NT2/D1 (cell line): ENCODE data around the gene C1D.

Experiments
- SUZ12 ChIP-seq: IDR thresholded peaks from 2 replicates; pipeline ENCODE4 v1.6.1; 2011; ENCODE audit not compliant: insufficient read length, insufficient read depth; ENCODE audit errors: extremely low read depth
- YY1 ChIP-seq: IDR thresholded peaks from 2 replicates; pipeline ENCODE4 v1.6.1; 2011; ENCODE audit not compliant: insufficient read length, insufficient read depth
- ZNF274 ChIP-seq: IDR thresholded peaks from 2 replicates; pipeline ENCODE4 v1.6.1; 2011; ENCODE audit warnings: mild to moderate bottlenecking, low read depth, low read length

- no peak for TF ChIP-seq SUZ12
- no peak for TF ChIP-seq ZNF274
- TF ChIP-seq YY1: no peak
Observed at GRCh38 chr2:68100189-68100588, 37.4 kb upstream of the C1D start.
